HepG2 (cell line): Measurements from ENCODE around the gene MYCBPAP. TPM values are rescaled to one million over a fixed set of nuclear protein-coding genes. Genes with fewer than 3 reads are reported as not detected.

Experiments used
- CAMTA2 ChIP-seq: sonication (generic); formaldehyde crosslinking; IDR thresholded peaks from 2 replicates; pipeline ENCODE4 v1.4.0; 2020; ENCODE audit warnings: mild to moderate bottlenecking, missing genetic modification reagents, borderline replicate concordance
- FOXO4 ChIP-seq: sonication (generic); formaldehyde crosslinking; conservative IDR thresholded peaks from 2 replicates; pipeline ENCODE4 v1.8.1; 2023; ENCODE audit warnings: missing genetic modification reagents
- HINFP ChIP-seq: sonication (generic); formaldehyde crosslinking; IDR thresholded peaks from 2 replicates; pipeline ENCODE4 v1.4.0; 2020; ENCODE audit warnings: low read depth, mild to moderate bottlenecking, missing genetic modification reagents
- NFE2L1 ChIP-seq: sonication (generic); formaldehyde crosslinking; IDR thresholded peaks from 2 replicates; pipeline ENCODE4 v1.4.0; 2020; ENCODE audit warnings: missing genetic modification reagents, mild to moderate bottlenecking, borderline replicate concordance
- SIN3B ChIP-seq: fragments of 150-350 bp; IDR thresholded peaks from 2 replicates; pipeline ENCODE4 v1.6.1; 2014; ENCODE audit warnings: low read length
- SP140L ChIP-seq: sonication (generic); formaldehyde crosslinking; IDR thresholded peaks from 2 replicates; pipeline ENCODE4 v1.4.0; 2020; ENCODE audit warnings: missing genetic modification reagents, borderline replicate concordance
- TOE1 ChIP-seq: sonication (generic); formaldehyde crosslinking; IDR thresholded peaks from 2 replicates; pipeline ENCODE4 v1.4.0; 2020; ENCODE audit warnings: mild to moderate bottlenecking, missing genetic modification reagents
- YEATS4 ChIP-seq: sonication (generic); formaldehyde crosslinking; IDR thresholded peaks from 2 replicates; pipeline ENCODE4 v1.4.0; 2020; ENCODE audit warnings: missing genetic modification reagents, borderline replicate concordance
- ZBED4 ChIP-seq: sonication (generic); formaldehyde crosslinking; IDR thresholded peaks from 2 replicates; pipeline ENCODE4 v1.4.0; 2020; ENCODE audit warnings: missing genetic modification reagents, borderline replicate concordance
- ZNF160 ChIP-seq: sonication (generic); formaldehyde crosslinking; IDR thresholded peaks from 2 replicates; pipeline ENCODE4 v1.8.0; 2022; ENCODE audit warnings: mild to moderate bottlenecking, inconsistent platforms, missing genetic modification reagents
- ZNF18 ChIP-seq: sonication (generic); formaldehyde crosslinking; IDR thresholded peaks from 2 replicates; pipeline ENCODE4 v1.8.0; 2022; ENCODE audit warnings: mild to moderate bottlenecking, missing genetic modification reagents; ENCODE audit not compliant: insufficient replicate concordance
- ZNF333 ChIP-seq: sonication (generic); formaldehyde crosslinking; IDR thresholded peaks from 2 replicates; pipeline ENCODE4 v1.4.0; 2020; ENCODE audit warnings: mild to moderate bottlenecking, missing genetic modification reagents, borderline replicate concordance
- ZNF350 ChIP-seq: sonication (generic); formaldehyde crosslinking; IDR thresholded peaks from 2 replicates; pipeline ENCODE4 v1.4.0; 2020; ENCODE audit warnings: mild to moderate bottlenecking, low read depth, missing genetic modification reagents, borderline replicate concordance
- ZNF609 ChIP-seq: sonication (generic); formaldehyde crosslinking; IDR thresholded peaks from 2 replicates; pipeline ENCODE4 v1.4.0; 2020; ENCODE audit warnings: mild to moderate bottlenecking, missing genetic modification reagents, borderline replicate concordance
- ZNF7 ChIP-seq: IDR thresholded peaks from 2 replicates; pipeline ENCODE4 v1.6.1; 2016; ENCODE audit warnings: missing biosample characterization, missing genetic modification reagents
- ZNF720 ChIP-seq: sonication (generic); formaldehyde crosslinking; IDR thresholded peaks from 2 replicates; pipeline ENCODE4 v1.4.0; 2020; ENCODE audit warnings: missing genetic modification reagents
- polyA plus RNA-seq, 8 experiments: library from polyadenylated mRNA; depleted of rRNA in 3 of 8; stranded (reverse) in 7 of 8; unstranded in 1 of 8; fragments of >200 nt; fragmentation: Illumina TruSeq in 4 of 8; extraction: Trizol in 4 of 8; gene quantifications; 2 replicates each; pipeline versions ENCODE4 v1.2.1 to v1.2.3, GENCODE V29; 2011 to 2016; ENCODE audit warnings: low read depth in 4 of 8, missing spikeins in 1 of 8, mixed read lengths in 1 of 8; ENCODE audit not compliant: insufficient read depth in 1 of 8
- total RNA-seq, 5 experiments: library from RNA; depleted of rRNA; stranded (reverse); fragments of >200 nt; fragmentation: Illumina TruSeq; extraction: Trizol; gene quantifications; 2 replicates each; pipeline ENCODE4 v1.2.3, GENCODE V29; 2016; ENCODE audit warnings: low read depth in 1 of 5

Gene MYCBPAP
- total and polyA plus RNA-seq, 2 of the 13 experiments (the other 11 are each of a cell fraction or from before 2014, with no cell fraction given): 0.22 to 0.24 TPM

GRCh38 chr17:50482516-50482915, 25.7 kb upstream of the MYCBPAP start (continued):
- TF ChIP-seq ZNF18 (CRISPR knock-in tag) (no peak), SIN3B (peak; percentile 72), FOXO4 (CRISPR knock-in tag) (no peak), ZNF609 (no peak), CAMTA2 (no peak), TOE1 (CRISPR knock-in tag) (0 out of 2 replicates have a peak, but pooled peaks have one; percentile 14), NFE2L1 (CRISPR knock-in tag) (no peak), ZNF720 (CRISPR knock-in tag) (no peak), HINFP (CRISPR knock-in tag) (no peak; the same call in 1 of the 2 replicates), ZNF160 (CRISPR knock-in tag) (no peak), SP140L (CRISPR knock-in tag) (no peak), ZNF350 (peak; percentile 18; the same call in 1 of the 2 replicates), YEATS4 (peak; percentile 33; the same call in 1 of the 2 replicates), ZNF7 (CRISPR knock-in tag) (no peak), ZBED4 (peak; percentile 85), ZNF333 (CRISPR knock-in tag) (no peak)
